Thyroid gland (tissue), 4 donors: ENCODE data around the gene GCK. TPM values are rescaled to one million over a fixed set of nuclear protein-coding genes. Genes with fewer than 3 reads are reported as not detected.

ENCODE experiments used
- DNase-seq, 2 donors: peaks; one replicate each; pipeline ENCODE4 v3.0.0-alpha.2; 2019
- H3K27ac ChIP-seq, 3 donors: fragments of 200-600 bp; sonication (generic); 1 replicate in 2 of 3; 2 replicates in 1 of 3; pipeline ENCODE4 v1.5.1; 2016 to 2019; ENCODE audit warnings: mild to moderate bottlenecking in 1 of 3, moderate library complexity in 1 of 3
- H3K27me3 ChIP-seq: fragments of 200-600 bp; sonication (generic); one replicate; pipeline ENCODE4 v1.5.1; 2019
- H3K36me3 ChIP-seq, 2 donors: fragments of 200-600 bp; sonication (generic); one replicate each; pipeline ENCODE4 v1.5.1; 2016 to 2019
- H3K4me1 ChIP-seq, 2 donors: fragments of 200-600 bp; sonication (generic); one replicate each; pipeline ENCODE4 v1.5.1; 2017 to 2019
- H3K4me3 ChIP-seq, 3 donors: fragments of 200-600 bp; sonication (generic); replicated peaks in 1 of 3; 1 replicate in 2 of 3; 2 replicates in 1 of 3; pipeline ENCODE4 v1.5.1; 2016; ENCODE audit warnings: mild to moderate bottlenecking in 1 of 3
- H3K9me3 ChIP-seq: fragments of 200-600 bp; sonication (generic); one replicate; pipeline ENCODE4 v1.5.1; 2017
- CTCF ChIP-seq, 6 experiments: fragments of 200-600 bp in 3 of 6; fragments of 450-650 bp in 3 of 6; sonication (generic) in 3 of 6; IDR thresholded peaks; one replicate each; pipeline ENCODE4 v1.5.1; 2016 to 2019; ENCODE audit warnings: antibody characterized with exemption in 6 of 6, mild to moderate bottlenecking in 2 of 6, inconsistent platforms in 1 of 6, moderate library complexity in 1 of 6
- POLR2A ChIP-seq, 2 donors: fragments of 450-650 bp; IDR thresholded peaks; one replicate each; pipeline ENCODE4 v1.6.1; 2017; ENCODE audit warnings: antibody characterized with exemption in 2 of 2, mild to moderate bottlenecking in 2 of 2, moderate library complexity in 1 of 2
- WGBS, 2 donors: methylation state at CpG; one replicate each; pipeline ENCODE4 v1.1.5; 2017; 5-methylcytosine and 5-hydroxymethylcytosine counted together
- intact Hi-C: fragments of 100-400 bp; cut with DNase I; formaldehyde crosslinking; loops from one replicate; pipeline ENCODE4 v1.15.1; 2023
- total RNA-seq, 4 donors: library from RNA; depleted of rRNA; stranded (reverse); fragments of >200 nt; gene quantifications; one replicate each; pipeline ENCODE4 v1.2.3, GENCODE V29; 2016

GCK gene
- total RNA-seq, 4 donors from 2014 or later = 0.22 to 0.73 TPM; not detected in 2

- no peaks in the 10 kb centered on the region for H3K36me3 ChIP-seq
- peak in 1 of 2 donors; percentile 35 for DNase-seq
- H3K27me3 ChIP-seq = no peaks in the 10 kb centered on the region
- WGBS, 2 donors = 6 to 15% methylated on average over 17 to 51 of the region's 87 CpGs
- H3K4me3 ChIP-seq = peak within 1 kb of the TSS in 1 of 3 donors; percentile 52
- H3K9me3 ChIP-seq = no peaks in the 10 kb centered on the region
- intact Hi-C loops = no loop called here
- H3K4me1 ChIP-seq = peaks cover 0 to 14% of the 10 kb centered on the region in 2 donors
- peak within 1 kb of the TSS; percentile 64 to 87 (median 87) for H3K27ac ChIP-seq
- TF ChIP-seq CTCF (IDR thresholded peaks at IDR 0.05) (no peak), POLR2A (IDR thresholded peaks at IDR 0.05) (no peak)
Measured at GRCh38 chr7:44103923-44104859, 85.0 kb downstream of the GCK start, which contains the start of gene AEBP1. Gene AEBP1, plus strand, starts transcription at chr7:44104345. Its CDS starts 321 bp downstream, at chr7:44104666.

- Histone ChIP-seq H3K27ac (peak overlapping the region in 2 of 3 donors; percentile 61 to 87), H3K36me3 (no peaks in the 10 kb centered on the region), H3K4me1 (peaks cover 0 to 14% of the 10 kb centered on the region in 2 donors), H3K27me3 (no peaks in the 10 kb centered on the region), H3K4me3 (peak overlapping the region in 1 of 3 donors; percentile 52), H3K9me3 (no peaks in the 10 kb centered on the region)
- TF ChIP-seq POLR2A (IDR thresholded peaks at IDR 0.05) (no peak), CTCF (IDR thresholded peaks at IDR 0.05) (no peak)
- WGBS, 2 donors = 72 to 83% methylated on average over 1 to 5 of the region's 8 CpGs
- DNase-seq = no peak
- intact Hi-C loops = no loop called here
Measured at GRCh38 chr7:44103566-44103922, 85.7 kb downstream of the GCK start.

GRCh38 chr7:44102846-44103565 lies 86.2 kb downstream of the GCK start:
- no peak for DNase-seq
- 79 to 81% methylated on average over 8 of the region's 8 CpGs for WGBS, 2 donors
- Histone ChIP-seq H3K36me3 (no peaks in the 10 kb centered on the region), H3K9me3 (no peaks in the 10 kb centered on the region), H3K27me3 (no peaks in the 10 kb centered on the region), H3K27ac (peak overlapping the region in 2 of 3 donors; percentile 61 to 87), H3K4me1 (peaks cover 0 to 14% of the 10 kb centered on the region in 2 donors), H3K4me3 (peak overlapping the region in 1 of 3 donors; percentile 52)
- intact Hi-C loops = no loop called here
- no peak for TF ChIP-seq POLR2A (IDR thresholded peaks at IDR 0.05)
- no peak for TF ChIP-seq CTCF (IDR thresholded peaks at IDR 0.05)

GRCh38 chr7:44101966-44102845 lies 87.0 kb downstream of the GCK start:
- Histone ChIP-seq H3K9me3 (no peaks in the 10 kb centered on the region), H3K36me3 (no peaks in the 10 kb centered on the region), H3K4me3 (no peak overlapping the region), H3K27ac (peak overlapping the region; percentile 26 to 87 (median 61)), H3K27me3 (no peaks in the 10 kb centered on the region), H3K4me1 (peaks cover 0 to 14% of the 10 kb centered on the region in 2 donors)
- intact Hi-C loops = no loop called here
- DNase-seq = peak in 1 of 2 donors; percentile 31
- 81 to 84% methylated on average over 14 of the region's 14 CpGs for WGBS, 2 donors
- no peak for TF ChIP-seq POLR2A (IDR thresholded peaks at IDR 0.05)
- TF ChIP-seq CTCF (IDR thresholded peaks at IDR 0.05) = no peak
